HEK293 (cell line): Measurements from ENCODE around the gene ZNF316.

Experiments used
- SP3 ChIP-seq: fragments of 450-650 bp; formaldehyde crosslinking; IDR thresholded peaks from 2 replicates; pipeline ENCODE4 v1.5.1; 2016; ENCODE audit warnings: missing biosample characterization, missing genetic modification characterization
- ZNF768 ChIP-seq: fragments of 450-650 bp; formaldehyde crosslinking; IDR thresholded peaks from 2 replicates; pipeline ENCODE4 v1.5.1; 2018; ENCODE audit warnings: missing biosample characterization, mild to moderate bottlenecking, missing genetic modification characterization

DNA sequence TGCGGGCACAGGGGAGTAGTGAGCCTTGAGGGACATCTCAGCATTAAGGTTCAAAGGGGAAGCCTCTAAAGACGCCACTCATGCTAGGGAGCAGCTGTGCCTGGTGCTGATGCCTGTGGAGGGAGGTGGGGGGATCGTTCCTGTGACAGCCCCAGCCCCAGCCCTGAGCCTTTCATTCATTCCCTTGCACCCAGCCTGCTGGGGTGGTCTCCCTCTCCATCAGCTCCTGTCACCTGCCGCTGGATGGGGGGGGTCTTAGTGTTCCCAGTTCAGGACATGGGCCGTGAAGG lies 11.6 kb downstream of the ZNF316 start:
- TF ChIP-seq SP3 (tag by site-specific recombination) (no peak), ZNF768 (tag by site-specific recombination) (no peak)
